K562 (cell line): ENCODE data around the gene ATP13A2. TPM values are rescaled to one million over a fixed set of nuclear protein-coding genes. Genes with fewer than 3 reads are reported as not detected.

Experiments
- ATF1 ChIP-seq, 2 experiments: fragments of 450-650 bp in 1 of 2; IDR thresholded peaks; 2 replicates each; pipeline ENCODE4 v1.6.1; 2016; ENCODE audit warnings: missing compliant biosample characterization in 1 of 2, missing genetic modification characterization in 1 of 2
- CHD1 ChIP-seq: fragments of 200-600 bp; sonication (generic); IDR thresholded peaks from one replicate; pipeline ENCODE4 v1.6.1; 2012; ENCODE audit warnings: mild to moderate bottlenecking, moderate library complexity, low read length, inconsistent platforms
- CHD2 ChIP-seq: IDR thresholded peaks from 2 replicates; pipeline ENCODE4 v1.6.1; 2011; ENCODE audit warnings: low read depth, low read length
- CTCF ChIP-seq, 3 experiments: IDR thresholded peaks in 2 of 3; conservative IDR thresholded peaks in 1 of 3; 2 replicates each; pipeline ENCODE4 v1.5.1; 2011 to 2012; ENCODE audit warnings: low read length in 3 of 3, mild to moderate bottlenecking in 3 of 3, control low read depth in 2 of 3, improper control_type of control experiment in 1 of 3, inconsistent platforms in 1 of 3, low read depth in 1 of 3, mixed read lengths in 1 of 3, moderate library complexity in 1 of 3; ENCODE audit not compliant: insufficient read depth in 2 of 3
- ELK1 ChIP-seq: sonication (generic); formaldehyde crosslinking; IDR thresholded peaks from 2 replicates; pipeline ENCODE4 v1.8.1; 2022; ENCODE audit warnings: missing genetic modification reagents
- EZH2 ChIP-seq: IDR thresholded peaks from 2 replicates; pipeline ENCODE4 v1.6.1; 2012; ENCODE audit warnings: low read depth, mild to moderate bottlenecking, inconsistent platforms, low read length, borderline replicate concordance
- MAFG ChIP-seq: fragments of 450-650 bp; conservative IDR thresholded peaks from 2 replicates; pipeline ENCODE4 v1.6.1; 2016; ENCODE audit warnings: missing genetic modification characterization, missing compliant biosample characterization
- MTA3 ChIP-seq: fragments of 450-650 bp; formaldehyde crosslinking; IDR thresholded peaks from 2 replicates; pipeline ENCODE4 v1.6.1; 2017; ENCODE audit warnings: mild to moderate bottlenecking, borderline replicate concordance
- NKRF ChIP-seq: fragments of 450-650 bp; IDR thresholded peaks from 2 replicates; pipeline ENCODE4 v1.6.1; 2016; ENCODE audit warnings: borderline replicate concordance
- NR2C1 ChIP-seq, 2 experiments: fragments of 450-650 bp; IDR thresholded peaks; 2 replicates each; pipeline ENCODE4 v1.6.1; 2017; ENCODE audit warnings: mild to moderate bottlenecking in 2 of 2, antibody characterized with exemption in 1 of 2, inconsistent platforms in 1 of 2, missing compliant biosample characterization in 1 of 2, missing genetic modification characterization in 1 of 2
- NR2C2 ChIP-seq, 2 experiments: fragments of 200-800 bp in 1 of 2; sonication (Bioruptor generic) in 1 of 2; sonication (generic) in 1 of 2; formaldehyde crosslinking in 1 of 2; IDR thresholded peaks; 2 replicates each; pipeline versions ENCODE4 v1.6.1 to v1.8.0; 2016 to 2022; ENCODE audit warnings: mild to moderate bottlenecking in 1 of 2, missing compliant biosample characterization in 1 of 2, missing genetic modification characterization in 1 of 2, missing genetic modification reagents in 1 of 2
- RBM22 ChIP-seq: fragments of 200-400 bp; formaldehyde crosslinking; IDR thresholded peaks from 2 replicates; pipeline ENCODE4 v1.6.1; 2018; ENCODE audit warnings: low read length, low read depth; ENCODE audit not compliant: poor library complexity, severe bottlenecking
- SAP30 ChIP-seq: fragments of 200-600 bp; sonication (generic); IDR thresholded peaks from 2 replicates; pipeline ENCODE4 v1.6.1; 2012; ENCODE audit warnings: borderline replicate concordance, low read depth, mild to moderate bottlenecking, moderate library complexity, low read length, control low read depth, inconsistent platforms; ENCODE audit not compliant: insufficient read depth, poor library complexity, severe bottlenecking
- SP2 ChIP-seq: IDR thresholded peaks from 2 replicates; pipeline ENCODE4 v1.6.1; 2011; ENCODE audit warnings: mild to moderate bottlenecking, low read depth, low read length, moderate library complexity; ENCODE audit not compliant: poor library complexity, severe bottlenecking; ENCODE audit errors: extremely low read depth
- ZBTB49 ChIP-seq: sonication (generic); formaldehyde crosslinking; IDR thresholded peaks from 2 replicates; pipeline ENCODE4 v1.8.0; 2022; ENCODE audit warnings: missing genetic modification reagents, mild to moderate bottlenecking, borderline replicate concordance
- ZNF253 ChIP-seq: fragments of 250-450 bp; sonication (Bioruptor Pico); conservative IDR thresholded peaks from 2 replicates; pipeline ENCODE4 v1.6.1; 2021; ENCODE audit warnings: mild to moderate bottlenecking
- ZNF444 ChIP-seq: fragments of 250-450 bp; sonication (Bioruptor Pico); IDR thresholded peaks from 2 replicates; pipeline ENCODE4 v1.4.0; 2020; ENCODE audit warnings: mild to moderate bottlenecking, moderate library complexity
- ZSCAN32 ChIP-seq: fragments of 450-650 bp; formaldehyde crosslinking; IDR thresholded peaks from 2 replicates; pipeline ENCODE4 v1.4.0; 2020; ENCODE audit warnings: mild to moderate bottlenecking, moderate library complexity
- polyA plus RNA-seq, 8 experiments: library from polyadenylated mRNA; depleted of rRNA in 4 of 8; stranded (reverse) in 5 of 8; unstranded in 3 of 8; fragments of >200 nt; fragmentation: Nextera tagmentation in 2 of 8; fragmentation: Illumina TruSeq in 1 of 8; extraction: Ambion mirVana in 2 of 8; extraction: Trizol in 1 of 8; gene quantifications; 2 replicates each; pipeline versions ENCODE4 v1.2.1 to v1.2.3, GENCODE V29; 2011 to 2014; ENCODE audit warnings: inconsistent platforms in 1 of 8, missing spikeins in 1 of 8
- total RNA-seq, 7 experiments: library from RNA; depleted of rRNA in 6 of 7; stranded (reverse); fragments of >200 nt in 6 of 7; fragmentation: Illumina TruSeq in 2 of 7; extraction: Trizol in 2 of 7; gene quantifications; 2 replicates each; pipeline versions ENCODE4 v1.2.1 to v1.2.3, GENCODE V29; 2011 to 2021; ENCODE audit warnings: low replicate concordance in 1 of 7

The ATP13A2 gene
- total and polyA plus RNA-seq, 9 of the 15 experiments (the other 6 are each of a cell fraction or from before 2014, with no cell fraction given) = 0.36 to 56.3 (median 16.3) TPM

- peak; percentile 82 for TF ChIP-seq NKRF
- TF ChIP-seq MAFG = no peak
- TF ChIP-seq CHD1 = no peak
- peak; percentile 82 for TF ChIP-seq SAP30
- TF ChIP-seq RBM22 = no peak
- no peak for TF ChIP-seq ZNF444 (CRISPR knock-in tag)
- TF ChIP-seq ELK1 (CRISPR knock-in tag) = no peak
- no peak for TF ChIP-seq ZSCAN32
- no peak for TF ChIP-seq ZNF253 (CRISPR knock-in tag)
- TF ChIP-seq ATF1 (CRISPR knock-in tag; IDR thresholded peaks at IDR 0.05) = no peak
- peak; percentile 96 for TF ChIP-seq ATF1 (tag; IDR thresholded peaks at IDR 0.05)
- TF ChIP-seq ZBTB49 (CRISPR knock-in tag) = 0 out of 2 replicates have a peak, but pooled peaks have one; percentile 35
- no peak for TF ChIP-seq EZH2
- peak; percentile 25; the same call in 1 of the 2 replicates for TF ChIP-seq MTA3
- TF ChIP-seq NR2C2 (CRISPR knock-in tag; IDR thresholded peaks at IDR 0.05) = peak; percentile 94
- peak; percentile 98 for TF ChIP-seq NR2C2 (tag; IDR thresholded peaks at IDR 0.05)
- TF ChIP-seq CTCF (IDR thresholded peaks at IDR 0.05 in 2 of 3, conservative IDR thresholded peaks at IDR 0.05 in 1 of 3; ENCODE audit: insufficient read depth in 2 of 3, low read depth in 1 of 3, low read length in 3 of 3) = 0 out of 6 replicates have a peak, but pooled peaks of 1 of the 3 experiments have one; percentile 0
- TF ChIP-seq NR2C1 (IDR thresholded peaks at IDR 0.05) = peak; percentile 95
- TF ChIP-seq NR2C1 (tag; IDR thresholded peaks at IDR 0.05) = peak; percentile 97
- TF ChIP-seq CHD2 = peak; percentile 55; the same call in 1 of the 2 replicates
- peak; percentile 66 for TF ChIP-seq SP2
Observed at GRCh38 chr1:17053685-17054410, 42.1 kb upstream of the ATP13A2 start, which contains the start of gene SDHB (continued).
